GM19025 (cell line): ENCODE results near the gene RRP1.
"Not testable (repeated sequence)": the region's sequence is repeated elsewhere in the genome, so short reads cannot be mapped to it uniquely, and the experiment has no call there.

Experiments
- ATAC-seq: cut with Tn5 transposase; IDR thresholded peaks from one replicate; pipeline ENCODE4 v1.9.1; 2021; ENCODE audit warnings: mild to moderate bottlenecking, low read depth, moderate library complexity; ENCODE audit not compliant: unreplicated experiment

Gene RRP1

DNA sequence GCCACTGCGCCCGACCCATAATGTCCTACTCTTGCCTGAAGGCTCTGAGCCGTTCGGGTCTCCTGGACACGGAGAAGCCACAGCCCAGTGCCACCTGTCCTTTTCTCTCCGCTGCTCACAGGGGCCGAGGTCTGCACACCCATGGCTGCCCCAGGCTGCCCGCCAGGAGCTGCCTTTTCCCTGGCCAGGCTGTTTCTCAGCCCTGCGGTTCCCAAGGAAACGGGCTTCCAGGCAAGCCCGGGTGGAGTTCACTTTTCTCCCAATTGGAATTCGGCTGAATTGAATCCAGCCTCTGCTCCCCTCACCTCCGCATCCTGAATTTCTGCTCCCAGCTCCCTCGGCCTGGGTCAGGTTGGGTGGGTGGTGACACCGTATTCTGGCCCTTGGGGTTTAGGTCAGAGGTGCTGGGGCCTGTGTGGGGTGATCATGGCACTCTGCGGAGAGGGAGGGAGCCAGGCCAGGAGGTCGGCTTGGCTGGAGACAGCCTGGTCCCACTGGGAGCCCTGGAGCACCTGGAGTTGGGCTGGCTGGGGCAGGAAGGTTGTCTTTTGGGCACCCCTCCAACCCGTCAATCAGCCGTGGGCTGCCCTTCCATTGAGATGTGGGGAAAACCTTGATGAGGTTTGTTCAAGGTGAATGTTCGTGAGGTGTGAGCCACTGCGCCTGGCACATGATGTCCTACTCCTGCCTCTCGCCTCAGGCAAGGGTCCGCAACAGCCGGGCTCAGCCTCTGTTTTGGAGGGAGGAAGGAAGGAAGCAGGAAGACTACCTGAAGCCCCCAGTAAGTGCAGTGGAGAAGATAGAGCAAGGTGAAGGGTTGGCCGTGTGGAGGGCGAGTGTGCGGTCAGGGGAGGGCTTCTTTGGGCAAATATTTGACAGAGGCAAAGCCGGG is 25.1 kb downstream of the RRP1 start:
- no peak for ATAC-seq

DNA sequence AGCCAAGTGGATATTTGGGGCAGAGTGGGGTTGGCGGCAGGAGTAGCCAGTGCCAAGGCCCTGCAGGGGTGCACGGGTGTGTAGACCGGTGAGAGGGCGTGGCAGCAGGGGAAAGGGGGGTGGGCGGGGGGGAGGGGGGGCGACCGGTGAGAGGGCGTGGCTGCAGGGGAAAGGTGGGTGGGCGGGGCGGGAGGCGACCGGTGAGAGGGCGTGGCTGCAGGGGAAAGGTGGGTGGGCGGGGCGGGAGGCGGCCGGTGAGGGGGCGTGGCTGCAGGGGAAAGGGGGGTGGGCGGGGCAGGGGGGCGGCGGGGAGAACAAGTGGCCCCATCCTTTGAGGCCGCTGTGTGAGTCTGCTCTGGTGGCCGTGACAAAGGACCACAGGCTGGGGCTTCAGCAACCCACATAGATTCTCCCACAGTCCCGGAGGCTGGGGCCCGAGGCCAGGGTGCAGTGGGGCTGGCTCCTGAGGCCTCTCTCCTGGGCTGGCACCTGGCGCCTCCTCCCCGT is 25.8 kb downstream of the RRP1 start:
- no peak for ATAC-seq

DNA sequence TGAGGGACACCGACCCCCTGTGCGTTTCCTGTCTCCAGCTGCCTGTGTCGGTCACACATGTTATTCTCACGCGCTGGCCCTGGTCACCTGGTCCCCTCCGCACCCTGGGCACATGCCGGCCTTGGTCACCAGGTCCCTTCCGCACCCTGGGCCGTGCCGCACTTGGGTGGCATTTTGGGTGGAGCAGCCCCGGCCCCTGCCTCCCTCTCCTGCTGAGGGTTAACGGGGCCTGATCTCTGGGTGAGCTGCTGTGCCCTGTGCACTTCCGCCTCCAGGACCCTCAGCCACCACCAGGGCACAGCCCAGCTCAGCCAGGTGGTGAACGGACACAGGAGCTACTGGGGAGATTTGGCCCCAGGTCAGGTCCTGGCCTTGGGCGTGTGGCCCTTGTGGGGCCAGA is 26.6 kb downstream of the RRP1 start:
- no peak for ATAC-seq

DNA sequence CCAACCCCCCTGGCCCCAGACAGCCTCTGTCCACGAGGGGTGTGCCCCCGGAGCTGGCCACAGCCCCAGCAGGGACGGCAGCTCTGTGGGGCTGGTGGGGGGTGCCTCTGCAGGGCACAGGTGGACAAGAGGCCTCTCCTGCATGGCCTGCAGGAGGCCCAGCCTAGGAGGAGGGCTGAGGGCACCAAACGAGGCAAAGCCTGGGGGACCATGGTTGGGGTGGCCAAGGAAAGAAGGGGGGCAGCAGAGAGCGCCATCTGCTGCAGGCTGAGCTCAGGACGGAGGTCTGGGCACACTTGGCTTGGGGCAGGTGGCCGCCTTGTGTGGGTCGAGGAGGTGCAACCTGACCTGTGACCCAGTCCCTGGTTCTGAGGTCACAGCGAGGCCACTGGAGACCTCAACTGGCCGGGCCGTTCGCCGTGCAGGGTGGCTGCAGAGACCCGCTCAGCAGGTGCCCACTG is 27.3 kb downstream of the RRP1 start:
- no peak for ATAC-seq

DNA sequence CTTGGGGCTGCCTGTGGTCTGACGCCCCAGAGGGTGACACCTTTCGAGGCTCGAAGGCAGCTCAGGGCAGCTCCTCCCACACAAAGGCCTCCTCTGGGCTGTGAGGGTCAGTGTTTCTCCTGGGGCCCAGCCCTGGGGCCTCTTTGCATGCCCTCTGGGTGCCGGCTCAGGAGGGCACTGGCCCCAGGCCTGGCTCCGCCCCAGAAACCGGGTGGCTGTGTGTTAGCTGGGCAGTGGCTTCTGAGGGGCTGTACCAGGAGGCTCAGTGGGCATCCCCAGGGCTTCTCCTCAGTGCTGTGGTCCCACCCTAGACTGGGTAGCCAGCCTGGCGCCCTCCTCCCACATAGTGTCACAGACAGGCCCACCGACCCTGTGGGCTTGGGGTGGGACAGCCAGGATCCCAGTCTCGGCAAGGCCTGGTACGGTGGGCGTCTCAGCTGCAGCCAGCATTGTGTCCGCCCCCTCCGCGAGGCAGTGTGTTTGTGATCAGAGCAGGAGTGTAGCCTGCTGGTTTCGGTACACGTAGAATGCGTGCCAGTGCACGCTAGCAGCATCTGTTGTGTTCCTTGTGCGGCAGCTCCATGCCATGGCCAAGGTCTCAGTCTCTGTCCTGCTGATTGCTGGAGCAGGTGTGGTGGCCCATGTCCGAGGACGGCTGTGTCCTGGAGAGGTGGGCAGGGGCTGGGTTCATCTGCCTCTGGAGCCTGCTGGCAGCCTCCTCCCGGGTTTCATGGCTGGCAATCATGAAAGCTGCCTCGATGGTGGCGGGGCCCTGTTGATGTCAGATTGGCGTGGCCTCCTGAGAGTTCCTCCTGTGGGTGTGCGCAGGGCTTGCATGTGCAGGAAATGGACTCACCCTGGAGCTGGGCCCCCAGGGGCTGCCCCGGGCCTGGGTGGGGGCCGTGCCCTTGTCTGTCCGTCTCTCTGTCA is 28.0 kb downstream of the RRP1 start:
- ATAC-seq = no peak

DNA sequence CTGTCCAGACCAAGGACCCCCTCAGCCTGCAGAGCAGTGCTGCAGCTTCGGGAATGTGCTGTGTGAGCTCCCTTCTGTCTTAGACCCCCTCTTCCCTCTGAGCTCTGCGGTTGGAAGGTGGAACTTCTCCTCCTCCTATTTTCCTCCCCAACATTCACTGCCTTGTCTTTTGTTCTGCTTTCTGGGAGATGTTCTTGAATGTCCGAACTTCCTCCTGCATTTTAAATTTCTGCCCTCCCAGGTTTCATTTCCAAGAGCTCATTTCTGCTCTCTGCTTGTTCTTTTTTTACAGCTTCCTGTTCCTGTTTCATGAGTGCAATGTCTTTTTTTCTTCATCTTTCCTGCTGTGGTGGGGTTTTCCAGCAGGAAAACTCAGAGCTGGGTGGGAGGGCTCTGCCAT is 29.3 kb downstream of the RRP1 start:
- ATAC-seq = no peak

DNA sequence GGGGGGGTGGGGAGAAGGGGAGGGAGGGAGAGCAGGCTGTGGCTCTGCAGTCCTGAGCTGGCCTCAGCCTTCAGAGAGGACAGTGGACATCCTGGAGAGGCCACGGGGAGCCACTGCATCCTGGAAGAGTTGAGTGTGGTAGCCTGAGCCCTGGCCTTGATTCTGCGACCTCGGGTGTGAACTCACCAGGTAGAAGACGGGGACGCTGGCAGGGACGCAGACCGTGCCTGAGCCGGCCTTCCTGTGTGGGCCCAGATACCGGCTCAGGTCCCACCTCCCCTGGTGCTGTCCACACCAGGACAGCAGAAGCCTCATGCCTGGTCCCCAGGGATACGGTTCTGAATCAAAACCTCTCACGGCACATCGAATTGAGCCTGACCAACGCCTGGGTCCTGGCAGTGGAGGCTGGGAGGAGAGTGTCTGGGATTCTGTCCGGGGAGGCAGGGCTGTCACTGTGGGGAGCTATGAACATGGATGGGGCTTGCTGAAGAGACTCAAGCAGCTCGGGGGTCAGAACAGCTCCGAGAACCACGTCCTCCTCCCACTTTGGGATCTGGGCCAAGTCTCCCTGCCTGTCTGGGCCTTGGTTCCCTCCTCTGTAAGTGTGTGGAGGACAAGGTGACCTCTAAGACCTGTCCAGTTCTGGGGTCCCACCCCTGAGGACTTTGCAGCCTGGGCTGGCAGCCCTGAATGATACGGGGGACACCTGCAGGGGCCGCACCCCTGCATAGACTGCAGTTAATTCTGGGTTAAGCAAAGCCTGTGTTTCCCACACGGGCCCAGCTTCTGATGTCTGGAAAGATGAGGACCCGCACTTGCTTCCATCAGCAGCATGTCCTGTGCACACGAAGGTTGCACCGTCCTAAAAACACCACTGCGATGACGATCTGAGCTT is 30.4 kb downstream of the RRP1 start:
- no peak for ATAC-seq

DNA sequence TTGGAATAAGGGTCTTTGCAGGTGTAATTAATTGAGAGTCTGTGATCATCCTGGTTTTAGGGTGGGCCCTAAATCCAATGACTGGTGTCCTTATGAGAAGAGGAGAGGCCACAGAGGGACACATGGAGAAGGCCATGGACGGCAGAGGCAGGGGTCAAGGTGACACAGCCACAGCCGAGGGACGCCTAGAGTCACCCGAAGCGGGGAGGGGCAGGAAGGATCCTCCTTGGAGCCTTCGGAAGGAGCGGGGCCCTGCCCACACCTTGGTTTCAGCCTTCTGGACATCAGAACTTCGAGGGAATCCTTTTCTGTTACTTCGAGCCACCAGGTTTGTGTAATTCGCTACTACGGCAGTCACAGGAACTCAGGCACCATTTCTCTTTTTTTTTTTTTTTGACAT is 31.1 kb downstream of the RRP1 start:
- ATAC-seq = no peak

DNA sequence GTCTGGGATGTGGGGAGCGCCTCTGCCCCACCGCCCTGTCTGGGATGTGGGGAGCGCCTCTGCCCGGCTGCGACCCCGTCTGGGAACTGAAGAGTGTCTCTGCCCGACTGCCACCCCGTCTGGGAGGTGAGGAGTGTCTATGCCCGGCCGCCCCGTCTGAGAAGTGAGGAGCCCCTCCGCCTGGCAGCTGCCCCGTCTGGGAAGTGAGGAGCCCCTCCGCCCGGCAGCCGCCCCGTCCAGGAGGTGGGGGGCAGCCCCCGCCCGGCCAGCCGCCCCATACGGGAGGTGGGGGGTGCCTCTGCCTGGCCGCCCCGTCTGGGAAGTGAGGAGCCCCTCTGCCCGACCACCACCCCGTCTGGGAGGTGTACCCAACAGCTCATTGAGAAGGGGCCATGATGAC is 32.8 kb downstream of the RRP1 start:
- ATAC-seq = not testable (repeated sequence)

DNA sequence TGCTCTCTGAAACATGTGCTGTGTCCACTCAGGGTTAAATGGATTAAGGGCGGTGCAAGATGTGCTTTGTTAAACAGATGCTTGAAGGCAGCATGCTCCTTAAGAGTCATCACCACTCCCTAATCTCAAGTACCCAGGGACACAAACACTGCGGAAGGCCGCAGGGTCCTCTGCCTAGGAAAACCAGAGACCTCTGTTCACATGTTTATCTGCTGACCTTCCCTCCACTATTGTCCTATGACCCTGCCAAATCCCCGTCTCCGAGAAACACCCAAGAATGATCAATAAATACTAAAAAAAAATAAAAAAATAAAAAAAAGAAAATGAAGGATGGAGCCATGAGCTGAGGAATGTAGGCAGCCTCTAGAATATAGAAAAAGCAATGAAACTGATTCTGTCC is 33.4 kb downstream of the RRP1 start:
- ATAC-seq = not testable (repeated sequence)

DNA sequence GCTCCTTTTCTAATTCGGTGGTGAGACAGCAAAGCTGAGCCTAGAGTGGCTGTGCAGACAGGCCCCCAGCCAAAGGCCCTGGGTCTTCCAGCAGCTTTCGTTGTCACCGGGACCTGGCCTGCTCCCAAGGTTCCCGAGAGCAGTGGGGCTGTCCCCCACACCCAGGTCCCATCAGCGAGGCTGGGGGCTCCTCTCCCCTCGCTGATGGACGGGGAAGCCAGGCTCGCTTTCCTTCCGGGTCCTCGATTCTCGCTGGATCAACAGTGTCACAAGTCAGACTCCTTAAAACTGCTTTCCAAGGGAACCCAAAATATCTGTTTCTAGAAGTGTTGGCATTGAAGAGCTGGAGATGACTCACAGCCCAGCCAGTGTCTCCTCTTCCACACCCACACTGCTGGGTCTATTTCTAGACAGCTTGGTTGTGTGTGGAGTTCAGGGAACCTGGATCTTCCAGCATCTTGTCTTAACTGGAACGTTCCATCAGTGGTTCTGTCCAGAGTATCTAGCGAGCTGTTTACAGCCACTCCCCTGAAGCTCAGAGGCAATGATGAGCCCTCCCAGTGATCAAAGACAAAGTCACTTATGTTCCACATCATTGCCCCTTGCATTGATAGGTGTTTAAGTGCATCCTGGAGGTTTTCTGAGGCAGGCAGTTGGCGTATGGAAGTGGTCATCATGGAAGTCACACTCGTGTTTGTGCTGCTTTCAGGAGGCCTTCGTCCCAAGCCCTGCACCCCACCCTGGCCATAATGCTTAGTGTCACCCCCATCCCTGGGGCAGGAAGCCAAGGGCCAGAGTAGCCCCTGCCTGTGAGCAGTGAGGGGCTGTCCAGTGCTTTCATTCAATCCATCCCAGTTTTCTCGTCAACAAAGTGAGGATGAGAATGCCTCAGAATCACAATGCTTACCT is 35.2 kb downstream of the RRP1 start:
- ATAC-seq = no peak

DNA sequence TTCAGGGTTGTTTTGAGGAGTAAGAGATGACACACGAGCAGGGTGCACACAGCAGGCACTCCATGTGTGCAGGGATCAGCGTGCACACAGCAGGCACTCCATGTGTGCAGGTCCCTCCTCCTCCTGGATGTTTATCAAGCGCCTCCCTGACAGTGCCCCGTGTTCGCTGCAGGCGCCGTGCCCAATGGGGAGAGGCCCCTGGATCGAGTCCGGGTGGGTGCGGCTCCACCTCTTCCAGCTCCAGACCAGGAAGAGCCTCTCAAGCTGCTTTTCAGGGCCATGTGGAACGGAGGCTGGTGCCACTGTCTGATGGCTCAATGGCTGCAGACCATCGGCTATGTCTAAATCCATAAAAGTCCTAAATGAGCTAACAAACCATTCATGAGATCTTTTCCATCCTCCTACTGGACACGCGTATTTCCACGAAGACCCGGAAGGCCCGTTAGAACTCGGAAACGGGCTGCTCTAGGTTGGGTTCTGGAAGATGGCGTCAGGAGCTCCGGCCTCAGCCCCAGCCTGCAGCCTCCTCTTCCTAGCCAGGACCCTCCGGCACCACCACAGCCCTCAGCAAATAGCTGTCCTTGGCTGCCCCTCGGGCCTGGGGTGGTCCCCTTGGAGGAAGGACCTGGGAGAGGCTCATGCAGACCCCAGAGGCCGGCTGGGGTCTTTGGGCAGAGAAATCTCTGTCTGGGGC is 36.0 kb downstream of the RRP1 start:
- ATAC-seq = no peak

DNA sequence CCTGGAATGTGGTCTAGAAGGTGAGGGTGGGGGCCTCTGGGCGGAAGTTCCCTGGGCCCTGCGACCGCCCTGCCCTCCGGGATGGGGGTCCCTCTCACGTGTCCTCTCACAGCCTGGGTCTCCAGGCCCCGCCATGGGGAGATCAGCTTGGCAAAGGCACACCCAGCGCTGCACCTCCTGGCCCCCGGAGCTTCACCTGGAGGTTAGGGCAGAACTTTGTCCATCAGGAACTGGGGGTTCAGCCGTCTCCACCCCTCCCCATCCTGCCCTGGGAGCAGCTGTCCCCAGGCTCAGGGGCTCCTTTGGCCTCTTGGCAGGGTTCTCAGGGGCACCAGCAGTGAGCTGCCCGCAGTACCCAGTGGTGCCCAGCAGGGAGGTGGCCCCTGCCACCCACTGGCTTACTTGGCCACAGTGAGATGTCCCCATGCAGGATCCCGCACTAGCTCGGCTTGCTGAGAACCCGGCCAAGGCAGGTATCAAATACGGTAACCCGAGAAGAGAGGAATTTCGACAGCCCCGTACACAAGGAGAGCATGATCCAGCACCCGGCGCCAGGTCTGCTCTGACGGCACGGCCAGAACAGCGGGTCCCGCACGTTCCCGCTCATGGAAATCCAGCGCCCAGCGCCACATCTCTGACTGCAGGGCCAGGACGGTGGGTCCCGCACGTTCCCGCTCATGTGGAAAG is 36.7 kb downstream of the RRP1 start:
- ATAC-seq = no peak

DNA sequence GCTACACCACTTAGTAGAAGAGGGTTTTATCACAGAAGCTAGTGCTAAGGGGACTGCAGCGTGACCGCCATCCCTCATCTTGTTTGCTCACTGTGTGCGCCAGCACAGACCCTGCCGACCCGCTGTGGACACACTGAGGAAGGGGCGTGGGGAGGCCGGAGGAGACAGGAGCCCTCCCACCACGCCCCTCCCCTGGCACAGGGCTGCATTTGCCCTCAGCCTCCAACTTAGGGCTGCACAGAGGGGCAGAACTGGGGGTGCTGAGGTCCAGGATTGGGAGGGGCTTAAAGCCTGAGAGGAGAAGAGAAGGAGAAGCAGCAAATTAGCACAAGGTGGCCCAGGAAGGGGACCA is 37.2 kb downstream of the RRP1 start:
- no peak for ATAC-seq

DNA sequence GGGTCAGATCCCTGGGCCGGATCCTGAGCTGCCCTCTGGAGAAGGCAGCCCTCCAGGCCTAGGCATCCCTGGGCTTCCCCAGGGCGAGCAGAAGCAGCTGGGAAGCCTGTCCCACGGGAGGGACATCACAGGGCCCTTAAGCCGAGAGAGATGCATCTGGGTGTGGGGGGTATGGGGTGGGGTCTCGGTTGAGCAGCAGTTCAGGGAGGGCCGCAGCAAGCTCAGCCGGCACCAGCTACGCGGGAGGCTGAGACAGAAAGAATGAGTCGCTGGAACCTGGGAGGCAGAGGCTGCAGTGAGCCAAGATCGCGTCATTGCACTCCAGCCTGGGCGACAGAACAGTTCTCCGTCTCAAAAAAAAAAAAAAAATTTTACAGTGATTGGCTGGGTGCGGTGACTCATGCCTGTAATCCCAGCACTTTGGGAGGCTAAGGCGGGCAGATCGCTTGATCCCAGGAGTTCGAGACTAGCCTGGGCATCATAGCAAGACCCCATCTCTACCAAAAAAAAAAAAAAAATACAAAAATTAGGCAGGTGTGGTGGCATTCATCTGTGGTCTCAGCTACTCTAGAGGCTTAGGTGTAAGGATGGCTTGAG is 37.7 kb downstream of the RRP1 start:
- ATAC-seq = no peak

DNA sequence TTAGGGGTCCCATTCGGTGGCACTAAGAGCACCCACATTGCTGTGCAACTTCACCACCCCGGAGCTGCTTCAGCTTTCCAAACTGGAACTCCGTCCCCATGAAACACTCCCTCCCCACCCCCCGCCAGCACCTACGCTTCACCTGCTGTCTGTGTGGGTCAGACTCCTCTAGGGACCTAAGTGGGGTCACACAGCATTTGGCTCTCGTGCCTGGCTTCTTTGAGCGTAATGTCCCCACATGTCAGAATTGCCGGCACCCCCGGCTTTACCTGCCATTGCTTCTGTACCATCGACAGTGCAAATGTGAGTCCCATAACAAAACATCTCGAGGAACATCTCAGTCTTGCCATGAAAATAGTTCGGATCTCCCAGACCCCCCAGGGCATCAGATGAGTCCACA is 39.8 kb downstream of the RRP1 start:
- no peak for ATAC-seq

DNA sequence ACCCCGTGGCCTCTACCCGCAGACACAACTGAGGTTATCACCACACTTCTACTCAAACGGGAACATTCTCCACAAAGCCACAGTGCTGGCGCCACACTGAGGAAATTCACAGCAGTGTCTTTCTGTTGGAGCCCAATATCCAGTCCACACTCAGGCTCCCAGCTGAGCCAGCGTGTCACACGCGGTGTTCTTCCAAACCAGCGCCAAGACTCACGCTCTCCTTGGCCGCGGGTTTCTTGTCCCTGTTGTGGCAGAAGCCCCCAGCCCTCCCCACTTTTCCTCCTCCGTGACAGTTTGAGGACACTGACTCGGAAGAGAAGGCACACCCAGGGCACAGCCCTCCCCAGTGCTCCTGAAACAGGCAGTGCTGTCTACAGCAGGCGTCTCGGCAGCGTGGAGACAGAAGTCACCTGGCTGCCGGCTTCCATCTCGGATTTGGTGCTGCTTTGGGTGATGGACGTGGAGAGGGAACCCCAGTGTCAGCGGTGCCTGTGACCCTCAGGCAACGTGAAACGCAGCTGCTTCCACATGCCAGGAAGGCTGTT is 40.3 kb downstream of the RRP1 start:
- ATAC-seq = no peak
